LNCAP (cell line): ENCODE measurements around the gene CYGB.

ENCODE experiments used
- TF ChIP-seq, protein P1 (sequence below): fragments of 450-650 bp; IDR thresholded peaks from 2 replicates; pipeline ENCODE4 v1.5.1; 2017; ENCODE audit warnings: mild to moderate bottlenecking

The CYGB gene

DNA sequence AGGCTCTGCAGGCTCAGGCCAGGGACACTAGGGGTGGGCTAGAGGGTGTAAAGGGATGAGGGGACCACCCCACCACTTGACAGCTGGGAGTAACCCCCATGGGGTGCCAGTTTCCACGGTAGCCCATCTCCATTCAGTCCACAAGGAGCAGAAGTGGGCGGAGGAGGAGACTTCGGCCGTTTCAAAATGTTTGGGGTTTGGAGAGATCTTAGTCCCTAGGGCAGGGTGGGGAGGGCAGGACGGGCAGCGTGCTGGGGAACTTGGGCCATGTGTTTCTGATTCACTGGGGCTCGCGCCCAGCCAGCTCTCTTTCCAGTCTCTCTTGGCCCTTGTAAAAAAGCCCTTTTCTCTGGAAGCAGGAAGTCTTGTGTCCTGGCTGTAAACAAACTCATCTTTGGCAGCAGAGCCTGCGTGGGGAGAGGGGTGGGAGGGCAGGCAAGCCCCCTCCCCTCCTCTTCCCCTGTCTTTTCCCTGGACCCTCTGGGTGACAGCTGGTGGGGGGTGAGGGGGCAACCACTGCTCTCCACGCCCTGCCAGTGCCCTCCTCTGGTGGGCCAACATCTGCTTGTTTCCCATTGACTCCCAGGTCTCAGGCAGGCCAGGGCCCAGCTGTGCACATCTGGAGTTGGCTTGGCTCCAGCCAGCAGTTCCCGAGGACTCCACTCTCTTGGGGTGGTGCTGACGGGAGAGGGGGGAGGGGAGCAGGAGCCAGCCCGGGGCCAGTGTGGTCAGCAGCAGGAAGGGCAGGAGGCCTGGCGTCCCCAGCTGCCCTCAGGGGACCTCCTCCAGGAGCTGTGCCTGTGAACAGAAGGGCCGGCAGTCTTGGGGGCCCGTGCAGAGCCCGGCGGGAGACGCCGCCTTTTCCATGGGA lies 8.1 kb downstream of the CYGB start:
- TF ChIP-seq, protein P1, sequence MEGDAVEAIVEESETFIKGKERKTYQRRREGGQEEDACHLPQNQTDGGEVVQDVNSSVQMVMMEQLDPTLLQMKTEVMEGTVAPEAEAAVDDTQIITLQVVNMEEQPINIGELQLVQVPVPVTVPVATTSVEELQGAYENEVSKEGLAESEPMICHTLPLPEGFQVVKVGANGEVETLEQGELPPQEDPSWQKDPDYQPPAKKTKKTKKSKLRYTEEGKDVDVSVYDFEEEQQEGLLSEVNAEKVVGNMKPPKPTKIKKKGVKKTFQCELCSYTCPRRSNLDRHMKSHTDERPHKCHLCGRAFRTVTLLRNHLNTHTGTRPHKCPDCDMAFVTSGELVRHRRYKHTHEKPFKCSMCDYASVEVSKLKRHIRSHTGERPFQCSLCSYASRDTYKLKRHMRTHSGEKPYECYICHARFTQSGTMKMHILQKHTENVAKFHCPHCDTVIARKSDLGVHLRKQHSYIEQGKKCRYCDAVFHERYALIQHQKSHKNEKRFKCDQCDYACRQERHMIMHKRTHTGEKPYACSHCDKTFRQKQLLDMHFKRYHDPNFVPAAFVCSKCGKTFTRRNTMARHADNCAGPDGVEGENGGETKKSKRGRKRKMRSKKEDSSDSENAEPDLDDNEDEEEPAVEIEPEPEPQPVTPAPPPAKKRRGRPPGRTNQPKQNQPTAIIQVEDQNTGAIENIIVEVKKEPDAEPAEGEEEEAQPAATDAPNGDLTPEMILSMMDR = no peak

- TF ChIP-seq, protein P1 = no peak
Measured at GRCh38 chr17:76528528-76529223, 8.8 kb downstream of the CYGB start.

- TF ChIP-seq, protein P1 = no peak
Measured at GRCh38 chr17:76528156-76528527, 9.4 kb downstream of the CYGB start.

DNA sequence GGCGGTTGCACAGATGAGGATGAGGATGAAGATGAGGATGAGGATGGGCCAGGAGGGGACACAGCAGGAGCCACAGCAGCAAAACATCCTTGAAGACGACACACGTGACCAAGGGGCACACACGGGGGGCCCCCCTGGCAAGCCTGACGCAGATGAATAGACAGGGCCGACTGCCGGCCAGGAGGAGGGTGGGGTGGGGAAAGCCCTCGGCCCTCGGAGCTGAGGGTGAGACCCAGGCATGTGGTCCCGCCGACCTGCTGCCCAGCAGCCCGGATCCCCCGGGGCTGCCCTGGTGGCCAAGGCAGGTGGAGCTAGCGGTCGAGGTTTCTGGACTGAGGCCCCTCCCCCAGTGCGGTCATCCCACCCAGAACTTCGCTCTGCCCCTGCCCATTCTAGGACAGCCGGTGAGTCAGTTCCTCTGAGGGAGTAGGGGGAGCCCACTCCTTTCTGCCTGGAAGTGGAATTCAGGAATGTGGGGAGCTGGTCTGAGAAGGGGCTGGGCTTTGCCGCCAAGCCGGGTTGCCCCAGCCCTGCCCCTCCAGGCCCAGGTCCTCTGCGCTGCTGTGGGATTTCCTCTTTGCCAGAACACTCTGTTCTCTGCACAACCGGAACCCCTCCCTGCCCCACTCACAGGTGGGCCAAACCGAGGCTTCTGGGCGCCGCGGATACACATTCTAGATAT lies 9.9 kb downstream of the CYGB start:
- TF ChIP-seq, protein P1 = no peak

DNA sequence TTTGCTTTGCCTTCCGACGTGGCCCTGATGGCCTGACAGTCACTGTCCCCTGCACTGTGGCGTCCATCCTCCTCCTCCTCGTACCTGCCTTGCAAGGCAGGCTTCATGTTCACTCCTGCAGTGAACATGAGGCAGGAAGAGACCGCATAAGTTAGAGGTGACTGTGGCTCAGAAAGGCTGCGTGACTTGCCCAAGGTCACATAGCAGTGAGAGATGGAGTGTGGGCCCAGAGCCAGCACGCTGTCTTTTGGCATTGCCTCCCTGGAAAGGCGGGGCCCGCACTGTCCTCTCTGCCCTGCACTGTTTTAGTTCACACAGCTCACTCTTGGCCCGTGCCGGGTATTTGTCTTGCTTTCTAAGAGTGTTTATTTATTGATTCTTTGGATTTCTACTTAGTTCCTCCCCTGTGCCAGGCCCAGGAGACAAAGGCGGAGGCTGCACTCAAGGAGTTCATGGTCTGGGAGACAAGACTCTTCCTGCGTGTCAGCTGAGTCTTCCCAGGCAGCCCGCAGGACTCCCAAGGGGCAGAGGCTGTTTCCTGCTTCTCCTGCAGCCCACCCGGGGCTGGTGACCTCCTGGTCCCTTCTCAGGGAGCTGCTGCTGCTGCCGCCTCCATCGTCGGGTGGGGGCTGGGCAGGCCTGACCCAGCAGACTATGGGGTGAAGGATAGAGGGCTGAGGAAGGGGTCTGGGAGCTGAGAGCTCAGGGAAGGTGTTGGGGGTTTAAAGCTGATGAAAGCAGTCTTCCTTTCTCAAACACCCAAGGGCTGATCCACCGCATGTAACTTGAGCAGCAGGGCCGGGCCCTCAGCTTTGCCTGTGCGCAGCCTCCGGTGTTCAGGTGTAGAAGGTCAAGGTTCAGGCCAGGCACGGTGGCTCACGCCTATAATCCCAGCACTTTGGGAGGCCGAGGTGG lies 12.7 kb downstream of the CYGB start:
- TF ChIP-seq, protein P1 = no peak

DNA sequence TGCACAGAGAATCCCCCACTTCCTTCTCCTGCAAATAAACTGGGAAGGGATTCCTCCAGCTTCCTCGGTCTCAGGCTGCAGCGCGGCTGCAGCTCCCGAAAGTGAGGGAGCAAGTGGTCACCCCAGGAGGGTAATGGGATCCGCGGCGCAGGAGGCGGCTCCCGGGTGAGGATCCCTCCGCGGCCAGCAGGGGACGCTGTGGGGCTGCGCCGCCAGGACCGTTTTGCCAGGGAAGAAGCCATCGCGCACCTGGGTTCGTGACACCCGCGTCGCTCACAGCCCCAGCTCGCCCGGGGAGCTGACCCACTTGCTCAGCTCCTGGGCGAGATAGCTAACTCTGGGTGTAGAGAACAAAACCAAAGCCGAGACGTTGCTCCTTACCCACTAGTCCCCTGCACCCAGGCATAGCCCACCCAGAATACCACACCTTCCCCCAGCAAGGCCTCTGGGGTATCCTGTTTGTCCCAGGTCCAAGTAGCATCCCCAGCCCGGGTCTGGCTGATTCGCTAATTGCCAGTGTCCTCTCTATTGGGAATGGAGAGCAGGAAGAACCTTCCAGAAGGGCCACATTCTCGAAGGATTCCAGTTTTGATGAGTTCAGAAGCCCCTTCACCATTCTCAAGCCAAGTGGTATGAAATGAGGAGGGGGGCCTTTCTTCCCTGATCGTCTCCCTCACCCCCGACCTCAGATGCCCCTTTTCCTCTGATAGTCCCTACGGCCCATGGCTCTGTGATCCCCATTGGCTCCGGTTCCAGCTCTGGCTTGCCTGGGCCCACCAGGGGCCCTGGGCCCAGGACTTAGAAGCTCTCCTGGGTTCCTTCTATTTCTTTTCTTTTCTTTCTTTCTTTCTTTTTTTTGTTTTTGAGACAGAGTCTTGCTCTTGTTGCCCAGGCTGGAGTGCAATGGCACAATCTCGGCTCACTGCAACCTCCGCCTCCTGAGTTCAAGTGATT lies 14.1 kb downstream of the CYGB start:
- TF ChIP-seq, protein P1 = peak; percentile 100
